DMS114 treated with DMSO at 0.1 percent for 48 hours (cell line): ENCODE results near the gene MAP2.

ENCODE experiments used
- DNase-seq: peaks from one replicate; lab custom pipeline; 2025; ENCODE audit not compliant: unreplicated experiment; lab: John Stamatoyannopoulos, UW

MAP2 gene

DNA sequence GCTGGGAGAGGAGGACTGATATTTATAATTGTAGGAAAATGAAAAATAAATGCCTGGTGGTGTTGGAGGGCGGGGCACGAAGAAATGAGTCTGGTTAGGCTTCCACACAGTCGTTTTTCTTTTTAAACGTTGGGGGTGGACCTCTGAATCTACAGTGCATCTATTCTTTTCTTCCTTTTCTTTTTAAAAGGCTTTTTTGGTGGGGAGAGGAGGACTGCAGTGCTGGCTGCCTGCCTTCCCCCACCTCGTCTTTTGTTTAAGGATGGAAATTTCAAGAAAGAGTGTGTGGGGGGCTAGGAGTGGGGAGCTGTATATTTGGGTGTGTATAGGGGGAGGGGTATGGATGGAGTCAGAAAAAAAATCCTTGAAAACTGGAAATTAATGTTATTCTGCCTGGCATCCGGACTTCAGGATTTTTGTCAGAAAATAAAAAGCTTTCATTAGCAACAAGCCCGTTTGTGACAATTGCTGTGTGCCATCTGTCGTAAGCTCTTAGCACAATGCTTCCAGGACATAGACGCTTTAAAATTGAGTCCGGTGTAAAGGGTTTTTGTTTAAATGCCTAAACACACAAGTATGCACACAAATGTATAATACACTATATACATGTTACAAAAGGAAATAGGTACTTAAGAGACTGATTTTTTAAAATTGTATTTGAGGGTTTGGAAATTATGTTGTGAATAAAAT is 1.1 kb downstream of the MAP2 start:
- no peak for DNase-seq

DNA sequence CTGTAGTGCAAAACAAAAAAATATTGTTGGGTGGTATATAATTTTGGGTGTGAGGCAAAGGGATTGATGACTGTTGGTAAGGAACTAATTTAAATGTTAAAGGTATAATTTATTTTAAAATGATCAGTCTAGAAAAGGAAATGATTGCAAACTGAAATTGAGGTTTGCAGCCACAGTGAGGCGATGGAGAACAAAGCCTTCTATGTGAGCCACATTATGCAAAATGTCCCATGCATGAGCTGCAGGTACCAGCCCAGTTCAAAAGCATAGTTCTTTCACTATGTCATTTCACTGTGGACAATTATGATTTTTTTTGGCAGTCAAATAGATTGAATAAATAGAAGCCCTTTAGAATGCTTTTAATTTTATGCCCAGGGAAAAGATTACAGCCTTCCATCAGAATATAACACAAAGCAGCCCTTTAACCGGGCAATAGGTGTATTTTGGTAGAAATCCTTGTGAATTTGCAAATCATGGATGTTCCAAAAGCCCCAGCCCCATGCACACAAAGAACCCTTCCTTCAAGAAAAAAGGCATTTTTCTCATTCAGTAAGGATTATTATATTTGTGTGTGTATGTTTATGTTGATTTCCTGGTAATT is 1.7 kb downstream of the MAP2 start:
- DNase-seq, result no peak

DNA sequence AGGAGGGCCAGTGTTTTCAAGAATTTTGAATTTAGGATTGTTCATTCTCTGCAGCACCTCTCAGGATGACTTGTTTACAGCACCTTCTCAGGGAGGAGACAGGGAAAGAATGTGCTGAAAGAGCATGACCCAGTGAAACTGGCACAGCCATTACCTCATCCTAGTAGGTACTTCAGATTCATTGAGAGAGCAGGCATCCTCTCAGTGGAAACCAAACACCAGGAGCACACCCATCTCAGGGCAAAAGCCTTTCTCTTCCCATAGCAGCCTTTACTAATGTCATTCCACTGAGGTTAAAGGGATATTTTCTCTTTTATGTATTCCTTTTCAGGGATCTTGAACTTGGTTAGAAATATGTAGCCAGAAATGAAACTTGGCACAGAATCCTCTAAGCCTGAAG is 2.6 kb downstream of the MAP2 start:
- no peak for DNase-seq

DNA sequence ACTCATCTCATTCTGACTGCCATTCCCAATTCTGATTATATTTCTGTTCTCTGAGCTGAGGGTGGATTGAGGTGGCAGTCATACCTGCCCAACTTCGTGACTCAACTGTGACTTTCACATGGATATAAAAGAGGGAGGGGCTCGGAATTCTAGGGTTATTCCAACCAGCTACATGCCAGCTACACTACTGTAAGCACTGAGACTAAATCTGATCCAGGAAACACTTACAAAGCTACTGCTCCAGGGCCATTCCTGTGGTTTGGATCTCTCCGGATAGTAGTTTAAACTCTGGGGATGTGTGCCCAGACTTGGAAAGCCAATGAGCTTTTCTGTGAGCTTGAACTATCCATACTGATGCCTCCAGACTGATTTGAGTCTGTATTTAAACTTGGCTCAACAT is 7.9 kb downstream of the MAP2 start:
- no peak for DNase-seq

DNA sequence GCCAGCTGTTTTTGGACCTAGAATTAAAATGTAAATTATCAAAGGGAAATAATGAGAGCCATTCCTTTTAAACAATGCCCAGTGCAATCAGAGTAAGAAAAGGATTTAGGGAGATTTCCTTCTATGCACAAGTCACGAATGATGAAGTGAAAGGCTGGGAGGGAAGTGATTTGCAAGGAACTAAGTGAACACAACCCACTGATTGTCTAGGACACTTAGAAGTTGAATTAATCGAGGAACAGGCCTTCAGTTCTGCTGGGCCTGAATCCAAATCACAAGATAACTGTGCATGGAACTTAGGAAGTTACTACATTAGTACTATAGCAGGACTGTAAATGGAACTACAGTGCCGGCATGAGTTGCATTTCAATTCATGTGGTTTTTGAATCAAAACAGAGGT is 17.7 kb downstream of the MAP2 start:
- no peak for DNase-seq

DNA sequence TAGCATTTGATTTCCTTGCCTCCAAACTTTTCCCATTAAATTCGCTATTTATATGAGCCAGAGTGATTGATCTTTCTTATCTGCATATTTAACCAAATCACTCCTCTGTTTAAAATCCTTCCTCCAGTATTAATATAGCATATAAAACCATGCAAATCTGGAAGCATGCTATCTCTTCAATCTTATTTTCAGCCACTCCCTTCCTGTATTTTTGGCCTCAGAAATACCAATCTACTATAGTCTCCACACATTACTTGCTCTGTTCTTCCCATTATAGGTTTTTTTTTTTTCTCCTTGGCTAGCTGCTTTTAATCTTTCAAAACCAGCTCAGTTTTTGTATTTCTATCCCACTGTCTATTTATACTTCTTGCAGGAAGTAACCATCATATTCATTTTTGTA is 19.1 kb downstream of the MAP2 start:
- no peak for DNase-seq

DNA sequence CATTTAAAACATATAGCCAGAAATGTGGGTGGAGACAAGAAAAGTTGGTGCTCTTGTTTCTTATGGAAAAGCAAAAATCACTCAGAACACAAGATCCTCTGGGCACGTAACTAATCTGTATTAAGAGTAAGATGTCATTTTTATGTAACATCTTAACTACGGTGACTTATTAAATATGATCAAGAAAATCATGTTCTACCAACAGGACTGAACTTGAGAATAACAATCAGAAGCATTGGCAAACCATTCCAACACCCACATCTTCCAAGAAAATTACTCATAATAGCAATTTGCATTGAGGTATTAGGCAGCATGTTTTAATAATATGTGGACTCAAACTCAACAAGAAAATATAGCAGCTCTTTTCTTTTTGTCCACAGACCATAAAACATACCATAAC is 21.6 kb downstream of the MAP2 start:
- DNase-seq, result no peak

DNA sequence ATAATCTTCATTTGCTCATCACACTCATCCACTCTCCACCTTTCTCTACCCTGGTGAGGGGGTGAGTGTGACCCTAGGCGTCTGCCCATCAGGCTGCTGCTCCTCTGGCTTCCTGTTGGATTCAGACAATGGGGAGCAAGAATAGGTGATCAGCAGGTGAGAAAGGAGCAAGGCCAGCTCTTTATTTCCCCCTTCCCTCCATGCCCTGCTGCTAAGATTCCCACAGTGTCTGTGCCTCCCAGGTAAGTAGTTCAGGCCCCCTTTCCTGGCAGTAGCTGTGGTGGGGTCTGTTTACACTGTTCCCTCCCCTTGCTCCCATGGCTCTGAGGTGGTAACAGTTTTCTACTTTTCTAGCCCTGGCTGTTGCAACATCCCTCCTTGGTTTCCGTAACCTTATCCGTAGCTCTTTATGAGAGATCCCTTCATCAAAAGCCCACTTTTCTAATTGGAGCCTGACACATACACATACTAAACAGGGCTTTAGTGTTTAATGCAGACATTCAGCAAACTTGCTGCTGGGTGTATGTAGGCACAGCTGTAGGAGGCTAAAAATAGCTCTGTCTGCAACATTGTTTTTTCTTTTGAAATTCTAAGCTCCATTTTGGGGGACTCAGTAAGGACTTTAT is 27.5 kb downstream of the MAP2 start:
- no peak for DNase-seq

DNA sequence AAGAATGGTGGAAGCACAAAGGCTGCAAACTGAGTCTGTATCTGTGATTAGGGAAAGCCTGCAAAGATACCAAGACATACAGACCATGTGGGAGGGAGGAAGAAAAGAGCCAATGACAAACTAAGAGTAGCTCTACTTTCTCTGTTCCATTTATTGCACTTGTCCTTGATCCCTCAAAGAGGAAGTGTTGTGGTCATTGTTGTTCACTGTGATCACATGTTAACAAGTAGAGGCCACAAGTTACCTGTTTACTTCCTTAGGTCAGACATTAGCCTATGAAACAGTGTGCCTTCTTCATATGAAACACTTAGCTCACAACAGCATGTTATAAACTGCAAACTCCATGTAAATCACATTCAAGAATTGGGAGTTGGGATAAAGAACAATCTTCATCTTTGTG is 32.6 kb downstream of the MAP2 start:
- DNase-seq, result no peak

DNA sequence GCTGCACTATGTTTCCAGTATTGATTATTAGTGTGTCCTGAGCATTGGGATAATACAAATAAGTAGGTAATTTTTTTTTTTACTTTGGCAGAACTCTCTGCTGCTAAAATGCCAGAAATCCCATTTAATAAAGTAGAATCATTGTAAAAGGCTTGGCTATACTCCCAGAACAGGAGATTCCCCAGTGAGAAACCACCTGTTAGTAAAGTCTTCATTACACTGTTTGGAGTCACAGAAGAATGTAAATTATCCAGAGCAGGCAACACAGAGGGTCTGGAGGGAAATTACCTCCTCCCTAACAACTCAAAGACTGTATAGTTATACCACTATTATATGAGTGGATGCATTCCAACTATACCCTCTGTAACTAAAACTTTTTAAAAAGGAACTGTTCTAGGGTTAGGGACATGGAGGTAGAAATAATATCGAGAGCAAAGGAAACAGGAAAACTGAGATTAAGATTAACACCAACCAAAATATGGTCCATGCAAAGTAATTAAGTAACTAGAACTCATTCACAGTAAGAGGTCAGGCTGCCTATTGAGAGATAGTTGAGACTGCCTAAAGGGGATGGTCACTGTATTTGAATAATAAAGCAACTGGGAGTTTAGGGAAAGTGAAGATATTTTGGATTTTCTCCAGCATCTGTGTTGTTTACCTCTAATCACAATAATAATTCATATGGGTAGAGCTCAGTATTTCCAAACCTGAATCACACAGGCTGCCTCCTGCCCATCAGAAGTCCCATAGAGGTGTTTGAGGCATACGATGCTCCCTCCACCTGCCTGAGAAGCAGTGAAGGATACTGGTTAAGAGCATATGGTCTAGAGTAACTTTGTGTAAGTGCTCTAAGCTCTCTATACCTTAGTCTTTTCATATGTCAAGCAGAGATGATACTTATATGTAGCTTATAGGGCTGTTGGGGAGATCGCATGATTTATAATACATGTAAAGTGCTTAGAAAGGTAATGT is 34.4 kb downstream of the MAP2 start:
- no peak for DNase-seq

DNA sequence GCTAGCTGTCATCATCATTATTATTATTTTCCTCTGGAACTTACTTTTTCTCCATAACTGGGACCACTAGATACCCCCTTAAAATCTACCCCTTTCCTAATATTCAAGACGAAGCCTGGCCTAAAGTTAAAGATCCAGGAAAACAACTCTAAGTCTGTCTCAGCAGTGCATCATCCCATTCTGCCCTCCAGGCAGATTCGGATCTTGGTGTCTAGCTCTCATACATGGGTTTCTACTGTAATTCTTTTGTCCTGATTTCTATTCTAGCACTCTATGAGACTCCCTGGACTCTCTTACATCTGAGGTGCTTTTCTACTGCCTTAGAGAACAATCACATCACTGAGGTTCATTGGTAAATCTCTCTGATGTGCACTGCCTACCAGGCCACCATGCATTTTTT is 35.5 kb downstream of the MAP2 start:
- no peak for DNase-seq

DNA sequence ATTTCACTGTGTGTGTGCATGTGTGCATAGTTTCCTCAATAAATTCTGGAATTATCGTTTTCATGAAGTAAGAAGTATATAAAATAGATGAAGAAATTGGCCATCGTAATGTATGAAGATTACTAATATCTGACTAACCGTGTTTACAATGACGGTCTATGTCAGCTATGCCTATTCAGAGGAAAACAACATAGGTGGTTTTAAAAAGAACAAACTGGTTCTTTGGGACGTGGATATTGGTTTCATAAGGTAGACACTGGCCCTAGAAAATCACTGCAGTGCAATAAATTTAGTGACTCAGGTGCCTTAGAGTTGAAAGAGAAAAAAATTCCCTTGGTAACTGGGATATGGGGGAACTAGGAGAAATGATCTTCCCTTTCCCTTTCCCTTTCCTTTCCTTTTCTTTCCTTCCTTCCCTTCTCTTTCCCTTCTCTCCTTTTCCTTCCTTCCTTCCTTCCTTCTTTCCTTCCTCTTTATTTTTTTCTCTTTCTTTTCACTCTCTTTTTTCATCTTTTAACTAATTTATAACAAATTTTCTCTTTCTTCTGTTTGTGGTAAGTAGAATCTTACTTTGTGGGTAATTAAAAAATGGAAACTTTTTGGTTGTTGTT is 36.4 kb downstream of the MAP2 start:
- no peak for DNase-seq

DNA sequence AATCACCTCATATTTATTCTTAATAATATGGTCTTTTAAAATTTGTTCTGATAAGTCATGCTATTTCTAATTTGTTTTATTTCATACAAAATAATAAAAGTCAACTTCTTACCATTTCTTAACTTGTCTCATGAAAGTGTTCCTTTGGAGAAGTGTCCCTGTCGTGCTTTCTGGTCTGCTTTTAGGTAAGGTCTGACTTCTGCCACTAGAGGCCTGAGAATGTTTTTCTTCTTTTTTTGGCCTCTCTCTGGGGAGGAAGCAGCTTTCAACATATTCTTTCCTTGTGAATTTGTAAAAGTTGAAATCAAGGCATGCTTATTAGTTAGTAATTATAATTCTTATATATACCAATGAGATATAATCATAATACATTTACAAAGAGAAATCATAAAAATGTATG is 39.4 kb downstream of the MAP2 start:
- DNase-seq, result no peak

DNA sequence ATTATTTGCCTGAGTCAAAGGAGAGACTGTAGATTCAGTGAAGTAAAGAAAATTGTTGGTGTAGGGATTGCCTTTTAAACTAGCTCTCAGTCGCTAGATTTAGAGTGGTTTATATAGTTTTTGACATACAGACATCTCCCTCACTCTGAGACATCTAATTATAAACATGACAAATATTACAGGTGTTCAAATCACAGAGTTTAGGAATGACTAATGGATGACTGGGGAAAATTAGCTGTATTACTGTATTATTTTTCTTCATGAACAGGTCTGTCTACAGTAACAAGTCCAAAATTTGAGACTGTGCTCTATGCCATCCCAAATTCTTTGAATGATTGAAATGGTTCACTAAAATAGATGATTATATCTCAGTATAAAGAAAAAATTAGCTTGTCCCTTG is 40.0 kb downstream of the MAP2 start:
- DNase-seq, result no peak

DNA sequence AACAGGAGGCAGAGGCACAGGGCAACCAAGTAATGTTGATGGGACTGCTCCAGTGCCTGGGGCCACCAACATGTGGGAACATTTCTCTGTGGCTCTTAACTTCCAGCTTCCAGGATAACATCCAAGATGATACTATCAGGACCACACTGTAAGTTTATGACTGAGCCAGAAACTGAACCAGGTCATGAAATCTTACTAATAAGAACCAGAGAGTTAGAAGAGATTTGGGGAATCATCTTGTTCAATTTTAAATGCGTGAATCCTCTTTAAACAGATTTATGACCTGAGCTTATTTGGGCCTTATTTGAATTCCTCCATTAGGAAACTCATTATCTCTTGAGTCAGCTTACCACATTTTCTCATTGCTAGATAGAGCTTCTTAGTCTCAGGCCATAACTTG is 45.0 kb downstream of the MAP2 start:
- no peak for DNase-seq

DNA sequence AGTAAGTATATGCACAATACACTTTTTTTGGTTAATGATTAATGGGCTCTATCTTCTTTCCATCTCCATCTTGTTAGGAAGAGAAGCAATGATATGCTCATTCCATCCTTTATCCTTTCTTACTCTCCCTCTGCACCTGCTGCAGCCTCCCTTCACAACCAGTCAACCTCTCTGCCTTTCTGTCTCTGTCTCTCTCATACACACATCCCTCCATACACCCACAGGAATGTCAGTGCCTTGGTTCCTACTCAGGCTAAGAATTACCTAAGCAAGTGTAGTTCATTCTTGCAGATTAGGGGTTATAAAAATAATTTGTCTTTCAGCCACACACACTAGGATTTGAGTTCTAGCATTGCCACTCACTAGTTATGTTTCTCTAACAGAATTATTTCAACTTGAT is 45.6 kb downstream of the MAP2 start:
- DNase-seq, result no peak

DNA sequence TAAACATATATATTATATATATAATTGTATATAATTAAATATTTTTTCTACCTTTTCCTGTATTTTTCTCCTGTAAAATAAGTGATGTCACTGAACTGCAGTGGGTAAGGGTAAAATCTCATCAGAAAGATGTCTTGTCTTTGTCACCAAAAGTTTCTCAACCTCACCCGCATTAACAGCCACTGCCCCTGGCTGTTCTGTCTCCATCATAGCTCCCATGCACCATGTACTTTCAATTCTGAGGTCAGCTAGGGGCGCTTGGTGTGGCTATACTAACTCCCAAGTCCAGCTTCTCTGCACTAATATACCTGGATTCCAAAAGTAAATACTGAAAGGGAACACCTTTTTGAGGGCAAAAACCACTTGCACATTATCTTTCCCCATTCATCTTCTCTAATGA is 46.6 kb downstream of the MAP2 start:
- no peak for DNase-seq

DNA sequence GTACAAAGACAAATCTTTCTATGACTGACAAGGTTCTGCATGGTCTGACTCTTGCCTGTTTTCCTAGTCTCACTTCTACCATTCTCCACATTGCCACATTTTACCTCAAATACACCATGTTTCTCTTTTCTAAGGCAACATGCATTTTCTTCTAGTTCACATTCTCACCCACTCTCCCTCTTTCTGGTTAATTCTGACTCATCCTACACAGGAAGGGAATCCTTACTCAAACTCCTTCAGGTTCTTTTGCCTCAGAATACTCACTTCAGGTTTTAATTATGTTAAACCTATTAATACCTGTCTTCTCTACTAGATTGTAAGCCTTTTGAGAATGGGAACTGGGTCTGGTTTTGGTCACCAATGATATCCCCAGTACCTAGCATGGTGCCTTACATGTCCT is 47.2 kb downstream of the MAP2 start:
- no peak for DNase-seq

DNA sequence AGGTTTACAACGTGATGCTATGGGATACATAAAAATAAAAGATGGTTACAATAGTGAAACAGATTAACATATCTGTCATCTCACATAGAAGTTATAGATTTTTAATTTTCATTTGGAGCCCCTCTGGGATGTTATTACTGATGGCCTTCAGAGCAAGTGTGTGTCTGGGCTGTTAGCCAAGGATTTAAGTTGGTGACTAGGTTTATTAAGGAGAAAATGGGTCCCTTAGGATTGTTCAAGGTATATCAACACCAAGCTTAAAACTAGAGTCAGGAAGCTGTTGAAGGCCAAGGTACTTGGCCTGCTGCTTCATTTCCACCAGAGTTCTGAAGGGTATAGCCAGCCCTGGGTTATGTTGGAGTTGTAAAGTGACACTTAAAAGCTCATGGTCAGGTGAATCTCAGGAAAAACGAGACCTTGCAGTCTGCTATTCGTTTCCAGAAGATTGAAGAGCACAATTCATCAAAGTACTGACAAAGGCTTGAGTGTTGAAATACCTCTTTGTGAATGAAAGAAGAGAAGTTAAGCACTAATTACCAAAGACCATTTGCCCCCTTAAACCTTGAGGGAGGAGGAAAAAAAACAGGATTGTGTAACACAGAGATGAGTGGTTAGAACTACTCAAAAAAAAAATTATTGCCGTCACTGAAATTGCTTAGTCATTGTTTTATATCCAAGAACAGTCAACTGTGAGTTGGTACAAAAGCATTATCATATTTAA is 48.4 kb downstream of the MAP2 start:
- no peak for DNase-seq

DNA sequence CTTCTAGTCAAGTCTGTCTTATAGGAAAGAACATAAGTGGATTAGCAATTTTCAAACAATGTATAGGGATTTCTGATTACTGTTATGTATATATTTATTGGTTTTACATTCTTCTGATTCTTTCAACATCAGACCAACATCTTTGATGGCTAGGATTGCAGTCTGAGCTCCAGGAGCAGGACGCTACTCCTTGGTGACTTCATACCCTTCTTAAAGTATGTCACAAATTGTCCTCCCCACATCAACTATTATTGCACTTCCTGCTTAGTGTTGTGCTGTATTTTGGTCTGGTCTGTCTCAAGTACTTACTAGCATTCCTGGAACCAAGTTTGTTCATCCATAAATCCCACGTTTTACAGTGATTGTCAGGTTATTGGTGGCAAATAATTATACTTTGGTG is 49.0 kb downstream of the MAP2 start:
- DNase-seq, result no peak
